MCF 10A (cell line): ENCODE measurements around the gene KCNMB2. TPM values are rescaled to one million over a fixed set of nuclear protein-coding genes. Genes with fewer than 3 reads are reported as not detected.

Experiments used
- BruUV-seq: library from RNA; stranded (reverse); fragments of 400-500 nt; replicated peaks from 2 replicates; lab custom pipeline; 2021; lab: Mats Ljungman, UMichigan
- CTCF ChIA-PET: fragments of 300-600 bp; sonication (Branson Sonifier 250); formaldehyde crosslinking; extraction: SDS; loops from one replicate; lab custom pipeline; 2021; ENCODE audit warnings: antibody characterized with exemption, inconsistent platforms; lab: Yijun Ruan, JAX
- POLR2A ChIA-PET: fragments of 300-600, 350-650 bp; sonication (Branson Sonifier 250); formaldehyde crosslinking; extraction: SDS; loops from one replicate; lab custom pipeline; 2020; ENCODE audit warnings: antibody characterized with exemption, inconsistent platforms; lab: Yijun Ruan, JAX
- DNase-seq: peaks from one replicate; pipeline ENCODE4 v3.0.0-alpha.2; 2018; ENCODE audit not compliant: unreplicated experiment
- H3K27ac Mint-ChIP-seq: one replicate; pipeline ENCODE4 v1.8.0; 2022; ENCODE audit warnings: mild to moderate bottlenecking, low read depth, mixed read lengths; ENCODE audit not compliant: unreplicated experiment
- H3K27me3 Mint-ChIP-seq: one replicate; pipeline ENCODE4 v1.8.0; 2022; ENCODE audit warnings: mixed read lengths; ENCODE audit not compliant: insufficient read depth, unreplicated experiment
- H3K36me3 Mint-ChIP-seq: one replicate; pipeline ENCODE4 v1.8.0; 2022; ENCODE audit warnings: mild to moderate bottlenecking, moderate library complexity, mixed read lengths; ENCODE audit not compliant: insufficient read depth, unreplicated experiment
- H3K4me1 Mint-ChIP-seq: one replicate; pipeline ENCODE4 v1.8.0; 2022; ENCODE audit warnings: mixed read lengths; ENCODE audit not compliant: insufficient read depth, unreplicated experiment
- H3K4me3 Mint-ChIP-seq: one replicate; pipeline ENCODE4 v1.8.0; 2022; ENCODE audit warnings: mild to moderate bottlenecking, moderate library complexity, mixed read lengths; ENCODE audit not compliant: unreplicated experiment
- H3K9me3 Mint-ChIP-seq: one replicate; pipeline ENCODE4 v1.8.0; 2022; ENCODE audit warnings: mixed read lengths; ENCODE audit not compliant: unreplicated experiment
- intact Hi-C: fragments of 100-400 bp; cut with micrococcal nuclease; formaldehyde crosslinking; loops from 2 replicates; pipeline ENCODE4 v1.14.1; 2022
- total RNA-seq: library from RNA; stranded (reverse); gene quantifications from 2 replicates; pipeline ENCODE4 v1.2.3, GENCODE V29; 2022
- TF ChIP-seq, protein P1 (sequence below): fragments of 200-600 bp; IDR thresholded peaks from one replicate; pipeline ENCODE4 v1.8.0; 2022; ENCODE audit warnings: antibody characterized with exemption, mild to moderate bottlenecking; ENCODE audit not compliant: unreplicated experiment

The KCNMB2 gene
- total RNA-seq, 1 experiment from 2014 or later, result not detected

DNA sequence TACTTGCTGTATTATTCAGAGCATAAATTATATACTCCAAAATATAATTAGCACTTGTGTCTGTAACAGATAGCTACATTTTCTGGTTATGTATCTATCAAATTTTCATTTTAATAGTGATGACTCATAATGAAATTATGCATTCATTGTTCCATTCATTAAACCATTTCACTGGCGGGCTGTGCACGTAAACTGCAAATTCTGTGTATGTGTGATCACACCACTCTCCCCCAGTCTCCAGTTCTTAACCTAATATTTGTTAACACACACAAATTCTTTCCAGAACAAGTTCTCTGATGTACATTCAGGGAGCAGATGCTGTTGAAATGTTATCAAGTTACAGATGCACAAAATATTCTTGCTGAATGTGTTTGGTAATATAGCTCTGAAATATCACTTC is 3.8 kb upstream of the KCNMB2 start:
- no peaks in the 10 kb centered on the region for H3K36me3 Mint-ChIP-seq
- DNase-seq, result no peak
- peaks cover 8% of the 10 kb centered on the region for H3K4me1 Mint-ChIP-seq
- BruUV-seq, result no TSS peak
- no peak overlapping the region for H3K4me3 Mint-ChIP-seq
- TF ChIP-seq, protein P1, sequence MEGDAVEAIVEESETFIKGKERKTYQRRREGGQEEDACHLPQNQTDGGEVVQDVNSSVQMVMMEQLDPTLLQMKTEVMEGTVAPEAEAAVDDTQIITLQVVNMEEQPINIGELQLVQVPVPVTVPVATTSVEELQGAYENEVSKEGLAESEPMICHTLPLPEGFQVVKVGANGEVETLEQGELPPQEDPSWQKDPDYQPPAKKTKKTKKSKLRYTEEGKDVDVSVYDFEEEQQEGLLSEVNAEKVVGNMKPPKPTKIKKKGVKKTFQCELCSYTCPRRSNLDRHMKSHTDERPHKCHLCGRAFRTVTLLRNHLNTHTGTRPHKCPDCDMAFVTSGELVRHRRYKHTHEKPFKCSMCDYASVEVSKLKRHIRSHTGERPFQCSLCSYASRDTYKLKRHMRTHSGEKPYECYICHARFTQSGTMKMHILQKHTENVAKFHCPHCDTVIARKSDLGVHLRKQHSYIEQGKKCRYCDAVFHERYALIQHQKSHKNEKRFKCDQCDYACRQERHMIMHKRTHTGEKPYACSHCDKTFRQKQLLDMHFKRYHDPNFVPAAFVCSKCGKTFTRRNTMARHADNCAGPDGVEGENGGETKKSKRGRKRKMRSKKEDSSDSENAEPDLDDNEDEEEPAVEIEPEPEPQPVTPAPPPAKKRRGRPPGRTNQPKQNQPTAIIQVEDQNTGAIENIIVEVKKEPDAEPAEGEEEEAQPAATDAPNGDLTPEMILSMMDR, result no peak
- POLR2A ChIA-PET, result no interaction called here
- no peaks in the 10 kb centered on the region for H3K27me3 Mint-ChIP-seq
- no peaks in the 10 kb centered on the region for H3K9me3 Mint-ChIP-seq
- intact Hi-C loops, result no loop called here
- CTCF ChIA-PET, result no interaction called here
- no peak overlapping the region for H3K27ac Mint-ChIP-seq

DNA sequence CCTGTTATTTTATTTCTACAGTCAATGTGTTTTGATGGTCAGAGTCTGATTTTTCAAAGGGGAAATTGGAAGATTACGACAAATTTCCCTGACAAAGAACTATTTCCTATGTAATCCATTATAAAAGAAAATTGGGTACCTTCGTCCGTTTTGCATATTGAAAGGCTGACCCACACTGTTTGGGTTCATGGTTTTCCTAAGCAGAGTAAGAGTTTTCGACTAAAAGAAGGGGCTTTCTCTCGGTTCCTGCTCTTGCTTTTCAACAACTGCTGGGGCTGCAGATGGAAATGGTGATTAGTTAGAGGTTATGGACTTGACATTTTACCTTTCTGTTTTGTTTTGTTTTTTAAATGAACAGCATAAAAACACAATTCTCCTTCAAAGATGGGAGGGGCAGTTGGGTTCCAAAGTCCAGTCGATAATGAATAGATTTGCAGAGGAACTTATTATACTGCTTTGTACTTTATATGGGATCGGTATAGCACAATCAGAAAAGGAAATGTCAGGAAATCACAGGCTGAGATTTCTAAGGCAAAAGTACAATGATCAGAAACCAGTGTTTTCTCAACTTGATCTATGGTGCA is 978 bp downstream of the KCNMB2 start:
- H3K4me3 Mint-ChIP-seq, result peak overlapping the region; percentile 67
- TF ChIP-seq, protein P1, result no peak
- H3K36me3 Mint-ChIP-seq, result no peaks in the 10 kb centered on the region
- POLR2A ChIA-PET, result no interaction called here
- BruUV-seq, result no TSS peak
- no peak overlapping the region for H3K27ac Mint-ChIP-seq
- H3K9me3 Mint-ChIP-seq, result no peaks in the 10 kb centered on the region
- peaks cover 8% of the 10 kb centered on the region for H3K4me1 Mint-ChIP-seq
- no peaks in the 10 kb centered on the region for H3K27me3 Mint-ChIP-seq
- CTCF ChIA-PET, result interaction anchor here (0.8 kb wide), 1 partner anchor 11 kb away, joined by 3 read pairs; no protein-coding TSS in a partner anchor
- no peak for DNase-seq
- intact Hi-C loops, result no loop called here

DNA sequence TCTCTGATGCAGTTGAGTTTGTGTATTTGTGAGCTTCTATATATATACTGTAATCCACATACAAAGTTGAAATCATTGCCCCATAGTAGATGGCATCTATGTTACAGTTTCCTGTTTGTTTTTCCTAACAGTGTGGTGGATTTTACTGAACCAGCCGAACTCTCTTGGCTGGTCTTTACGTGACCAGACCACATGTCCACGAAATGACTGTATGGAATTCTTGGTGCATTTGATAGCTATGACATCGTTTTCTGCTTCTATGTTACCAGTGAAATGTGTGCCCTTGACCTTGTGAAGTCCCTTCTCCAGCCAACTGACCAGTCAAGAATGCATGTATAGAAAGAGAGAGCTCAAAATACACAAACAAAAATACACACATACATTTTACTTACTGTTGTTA is 1.8 kb downstream of the KCNMB2 start:
- intact Hi-C loops, result no loop called here
- no peak for DNase-seq
- Mint-ChIP-seq H3K4me3 (no peak overlapping the region), H3K4me1 (peaks cover 8% of the 10 kb centered on the region), H3K27ac (no peak overlapping the region), H3K36me3 (no peaks in the 10 kb centered on the region), H3K9me3 (no peaks in the 10 kb centered on the region), H3K27me3 (no peaks in the 10 kb centered on the region)
- BruUV-seq, result no TSS peak
- TF ChIP-seq, protein P1, result no peak
- CTCF ChIA-PET, result no interaction called here
- POLR2A ChIA-PET, result no interaction called here

DNA sequence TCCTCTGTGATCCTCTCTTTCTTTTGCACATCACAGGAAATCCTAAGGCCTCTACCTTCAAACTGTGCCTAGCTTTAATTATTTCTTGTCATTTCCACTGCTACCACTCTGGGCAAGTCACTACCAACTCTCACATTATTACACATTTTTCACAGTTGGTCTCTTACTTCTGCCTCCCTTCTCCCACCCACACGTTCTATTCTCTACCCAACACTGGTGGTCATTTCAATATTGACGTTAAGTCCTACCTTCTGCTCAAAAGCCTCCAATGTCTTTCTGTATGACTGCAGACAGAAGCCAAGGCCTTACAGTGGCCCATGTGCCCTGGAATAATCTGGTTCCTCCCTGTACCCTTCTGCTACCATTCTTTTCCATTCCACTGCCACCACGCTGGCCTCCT is 3.9 kb downstream of the KCNMB2 start:
- H3K9me3 Mint-ChIP-seq, result no peaks in the 10 kb centered on the region
- intact Hi-C loops, result no loop called here
- CTCF ChIA-PET, result interaction anchor here (0.7 kb wide), 1 partner anchor 95 kb away, joined by 3 read pairs; no protein-coding TSS in a partner anchor
- H3K27ac Mint-ChIP-seq, result no peak overlapping the region
- H3K4me1 Mint-ChIP-seq, result peaks cover 8% of the 10 kb centered on the region
- TF ChIP-seq, protein P1, result no peak
- no peaks in the 10 kb centered on the region for H3K27me3 Mint-ChIP-seq
- no peaks in the 10 kb centered on the region for H3K36me3 Mint-ChIP-seq
- no peak overlapping the region for H3K4me3 Mint-ChIP-seq
- POLR2A ChIA-PET, result no interaction called here
- BruUV-seq, result no TSS peak
- no peak for DNase-seq
